ENCODE measurements around the gene AGBL1. TPM values are rescaled to one million over a fixed set of nuclear protein-coding genes. Genes with fewer than 3 reads are reported as not detected.

Gene AGBL1
- total and polyA plus RNA-seq, 7 donors = 0.96 to 34.8 (median 6.6) TPM

DNA sequence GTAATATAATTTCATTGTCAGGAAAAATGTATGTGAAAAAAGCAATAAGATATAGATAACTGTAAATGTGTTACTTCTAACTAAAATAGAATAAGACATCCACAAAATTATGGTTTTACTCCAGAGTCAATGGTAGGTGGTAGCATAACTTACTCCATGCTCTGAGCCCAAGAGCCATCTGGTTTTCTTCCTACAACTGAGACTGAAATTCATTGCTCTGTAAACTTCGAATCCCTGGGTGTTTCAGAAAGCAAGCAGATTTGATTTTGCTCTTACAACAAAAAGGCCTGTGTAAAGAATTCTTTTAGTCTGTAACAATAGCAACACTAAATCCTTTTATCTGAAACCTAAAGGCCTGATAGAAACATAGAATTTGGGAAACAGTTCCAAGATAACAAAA lies 805.9 kb downstream of the AGBL1 start:
- H3K36me3 ChIP-seq (ENCODE audit: insufficient read depth in 1 of 2, low read depth in 1 of 2) = no peaks in the 10 kb centered on the region
- no peak for DNase-seq
- H3K4me1 ChIP-seq = no peaks in the 10 kb centered on the region
- no peak overlapping the region for H3K4me3 ChIP-seq
- peaks cover 0 to 2% (median 0%) of the 10 kb centered on the region in 3 donors for H3K27me3 ChIP-seq (ENCODE audit: insufficient read depth in 3 of 3, low read length in 2 of 3)
- intact Hi-C loops (cut with DNase I) = no loop called here
- TF ChIP-seq, protein P1, sequence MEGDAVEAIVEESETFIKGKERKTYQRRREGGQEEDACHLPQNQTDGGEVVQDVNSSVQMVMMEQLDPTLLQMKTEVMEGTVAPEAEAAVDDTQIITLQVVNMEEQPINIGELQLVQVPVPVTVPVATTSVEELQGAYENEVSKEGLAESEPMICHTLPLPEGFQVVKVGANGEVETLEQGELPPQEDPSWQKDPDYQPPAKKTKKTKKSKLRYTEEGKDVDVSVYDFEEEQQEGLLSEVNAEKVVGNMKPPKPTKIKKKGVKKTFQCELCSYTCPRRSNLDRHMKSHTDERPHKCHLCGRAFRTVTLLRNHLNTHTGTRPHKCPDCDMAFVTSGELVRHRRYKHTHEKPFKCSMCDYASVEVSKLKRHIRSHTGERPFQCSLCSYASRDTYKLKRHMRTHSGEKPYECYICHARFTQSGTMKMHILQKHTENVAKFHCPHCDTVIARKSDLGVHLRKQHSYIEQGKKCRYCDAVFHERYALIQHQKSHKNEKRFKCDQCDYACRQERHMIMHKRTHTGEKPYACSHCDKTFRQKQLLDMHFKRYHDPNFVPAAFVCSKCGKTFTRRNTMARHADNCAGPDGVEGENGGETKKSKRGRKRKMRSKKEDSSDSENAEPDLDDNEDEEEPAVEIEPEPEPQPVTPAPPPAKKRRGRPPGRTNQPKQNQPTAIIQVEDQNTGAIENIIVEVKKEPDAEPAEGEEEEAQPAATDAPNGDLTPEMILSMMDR (IDR thresholded peaks at IDR 0.05) = no peak
- H3K27ac ChIP-seq = no peak overlapping the region
- 74 to 84% (median 76%) methylated on average over 1 of the region's 1 CpG for WGBS, 3 donors
- H3K9me3 ChIP-seq = no peaks in the 10 kb centered on the region
- no peak for ATAC-seq

DNA sequence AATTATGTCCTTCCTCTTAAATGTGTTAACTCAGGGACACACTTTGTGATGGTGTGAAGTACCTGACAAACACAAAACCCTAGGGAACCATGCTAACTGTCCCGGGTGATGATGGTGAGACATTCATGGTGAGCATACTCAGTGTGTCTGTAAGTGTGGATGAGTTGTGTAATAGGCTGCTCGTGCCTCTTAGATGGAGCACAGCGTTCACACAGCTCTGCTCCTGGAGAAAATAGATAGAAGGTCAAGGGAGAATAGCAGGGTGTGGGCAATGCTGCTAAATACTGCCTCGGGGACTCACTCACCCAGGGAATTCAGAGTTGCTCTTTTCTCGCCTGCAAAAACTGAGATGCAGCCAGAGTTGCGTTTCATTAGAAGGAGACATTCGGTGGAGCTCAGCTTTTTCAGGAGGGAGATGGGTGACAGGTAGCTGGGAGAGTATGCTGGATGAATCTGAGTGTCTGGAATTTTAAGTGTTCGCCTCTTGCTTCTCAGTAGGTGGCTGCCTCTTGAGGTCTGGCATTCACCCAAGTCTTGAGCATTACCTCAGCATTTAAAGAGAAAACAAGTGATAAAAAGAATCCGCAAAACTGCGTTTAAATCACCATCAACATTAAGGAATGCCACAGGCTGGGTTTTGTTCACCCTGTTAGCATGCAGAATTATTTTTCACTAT lies 813.2 kb downstream of the AGBL1 start:
- Histone ChIP-seq H3K36me3 (ENCODE audit: insufficient read depth in 1 of 2, low read depth in 1 of 2) (no peaks in the 10 kb centered on the region), H3K4me1 (peaks cover 19% of the 10 kb centered on the region), H3K27ac (peak overlapping the region; percentile 18), H3K27me3 (ENCODE audit: insufficient read depth in 3 of 3, low read length in 2 of 3) (no peaks in the 10 kb centered on the region), H3K4me3 (no peak overlapping the region), H3K9me3 (no peaks in the 10 kb centered on the region)
- DNase-seq (no peak), ATAC-seq (peak in 2 of 4 donors; percentile 81 to 84)
- TF ChIP-seq, protein P1 (IDR thresholded peaks at IDR 0.05) = no peak
- WGBS, 3 donors = 45 to 67% (median 51%) methylated on average over 10 of the region's 10 CpGs
- intact Hi-C loops (cut with DNase I) = no loop called here

DNA sequence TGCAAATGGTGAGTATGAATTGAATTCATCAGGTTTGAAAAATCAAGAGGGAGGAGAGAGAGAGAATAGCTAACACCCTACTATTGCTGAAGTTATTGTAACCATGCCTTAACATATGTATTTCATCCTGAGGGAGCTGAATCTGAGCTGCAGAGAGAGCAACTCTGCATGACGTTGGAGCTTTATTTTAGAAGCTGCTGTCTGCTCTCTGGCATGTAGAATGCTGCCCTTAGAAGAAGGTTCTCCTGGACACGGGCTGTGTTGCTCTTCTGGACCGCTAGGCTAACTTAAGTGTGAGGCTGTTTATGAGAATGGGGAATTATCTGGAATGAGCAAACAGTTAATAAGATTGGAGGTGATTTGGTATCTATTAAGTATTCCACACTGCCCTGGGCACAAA lies 814.6 kb downstream of the AGBL1 start:
- WGBS, 3 donors = 27 to 41% (median 30%) methylated on average over 3 of the region's 3 CpGs
- peak; percentile 90 to 97 (median 96) for ATAC-seq
- H3K9me3 ChIP-seq = no peaks in the 10 kb centered on the region
- H3K27me3 ChIP-seq (ENCODE audit: insufficient read depth in 3 of 3, low read length in 2 of 3) = no peaks in the 10 kb centered on the region
- peak overlapping the region; percentile 58 for H3K27ac ChIP-seq
- DNase-seq = no peak
- intact Hi-C loops (cut with DNase I) = no loop called here
- no peak overlapping the region for H3K4me3 ChIP-seq
- peaks cover 19% of the 10 kb centered on the region for H3K4me1 ChIP-seq
- TF ChIP-seq, protein P1 (IDR thresholded peaks at IDR 0.05) = peak; percentile 48
- H3K36me3 ChIP-seq (ENCODE audit: insufficient read depth in 1 of 2, low read depth in 1 of 2) = no peaks in the 10 kb centered on the region

DNA sequence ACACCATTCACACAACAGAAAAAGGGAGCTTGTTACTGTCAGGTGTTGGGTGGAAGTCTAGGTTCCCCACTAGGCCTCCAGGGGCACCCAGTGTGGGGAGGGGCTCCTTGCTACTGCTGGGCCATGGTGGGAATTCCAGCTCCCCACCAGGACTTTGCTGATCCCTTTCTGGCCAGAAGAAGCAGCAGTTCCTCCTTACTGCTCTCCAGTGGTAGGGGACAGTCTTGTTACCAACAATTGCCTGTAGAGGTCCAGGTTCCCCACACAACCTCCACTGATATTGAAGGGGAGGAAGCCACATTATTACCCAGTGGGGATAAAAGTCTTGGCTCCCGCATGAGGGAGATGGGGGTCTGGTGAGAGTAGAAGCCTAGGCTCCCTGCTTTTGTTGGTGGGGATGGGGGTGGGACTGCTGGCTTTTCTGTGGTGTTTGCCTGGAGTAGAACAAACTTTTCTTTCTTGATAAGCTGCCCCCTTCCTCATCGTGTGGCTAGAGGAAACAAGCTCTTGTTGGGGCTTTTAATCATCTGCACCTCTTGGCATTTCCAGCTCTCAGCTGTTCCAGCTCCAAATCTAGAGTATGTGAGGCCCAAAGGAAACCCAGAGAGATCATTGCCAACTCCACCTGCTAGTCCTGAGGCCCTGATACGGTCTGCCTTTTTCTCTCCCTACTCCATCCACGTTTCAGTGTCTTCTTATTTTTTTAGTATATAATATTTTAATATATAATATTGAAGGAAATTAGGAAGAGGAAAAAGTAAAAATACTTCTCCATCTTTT lies 824.2 kb downstream of the AGBL1 start:
- ATAC-seq = no peak
- intact Hi-C loops (cut with DNase I) = no loop called here
- 48 to 53% (median 52%) methylated on average over 4 of the region's 4 CpGs for WGBS, 3 donors

More for the DNA sequence above, 824.2 kb downstream of the AGBL1 start:
- no peak for DNase-seq
- H3K4me3 ChIP-seq = no peak overlapping the region
- H3K4me1 ChIP-seq = peaks cover 4% of the 10 kb centered on the region
- no peak overlapping the region for H3K27ac ChIP-seq
- TF ChIP-seq, protein P1 (IDR thresholded peaks at IDR 0.05) = no peak
- no peaks in the 10 kb centered on the region for H3K36me3 ChIP-seq (ENCODE audit: insufficient read depth in 1 of 2, low read depth in 1 of 2)
- no peaks in the 10 kb centered on the region for H3K27me3 ChIP-seq (ENCODE audit: insufficient read depth in 3 of 3, low read length in 2 of 3)
- H3K9me3 ChIP-seq = no peaks in the 10 kb centered on the region

All from psoas muscle (tissue), 8 donors.